ENCODE measurements around the gene CCDC34.

DNA sequence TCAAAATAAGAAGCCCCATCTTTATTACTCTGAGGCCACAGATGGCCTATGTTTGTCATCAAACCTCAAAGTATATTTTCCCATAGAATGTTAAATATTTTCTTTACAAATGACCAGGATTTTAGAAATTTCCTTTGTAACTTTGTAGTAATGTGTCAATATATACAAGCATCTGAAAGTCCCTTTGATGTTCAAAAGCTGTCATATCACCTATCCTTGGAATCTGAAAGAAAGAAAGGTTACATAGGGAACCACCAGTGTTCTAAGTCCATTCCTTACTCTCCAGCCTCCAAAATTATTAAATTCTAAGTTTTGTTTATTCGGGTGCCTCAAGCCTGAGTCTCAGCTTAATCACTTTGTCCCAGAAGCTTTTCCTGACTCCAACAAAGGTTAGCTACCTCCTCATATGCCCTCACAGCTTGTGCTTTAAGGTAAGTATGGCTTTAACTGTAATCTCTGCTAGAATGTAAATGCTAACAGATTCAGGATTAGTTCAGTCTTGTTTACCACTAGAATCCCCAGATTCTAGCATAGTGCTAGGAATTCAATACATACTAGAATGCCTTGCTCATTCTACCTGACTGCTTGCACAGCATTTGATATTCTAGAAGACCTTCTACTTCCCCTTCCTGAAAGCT, 32.3 kb downstream of the CCDC34 start:
- TF ChIP-seq, protein P1, sequence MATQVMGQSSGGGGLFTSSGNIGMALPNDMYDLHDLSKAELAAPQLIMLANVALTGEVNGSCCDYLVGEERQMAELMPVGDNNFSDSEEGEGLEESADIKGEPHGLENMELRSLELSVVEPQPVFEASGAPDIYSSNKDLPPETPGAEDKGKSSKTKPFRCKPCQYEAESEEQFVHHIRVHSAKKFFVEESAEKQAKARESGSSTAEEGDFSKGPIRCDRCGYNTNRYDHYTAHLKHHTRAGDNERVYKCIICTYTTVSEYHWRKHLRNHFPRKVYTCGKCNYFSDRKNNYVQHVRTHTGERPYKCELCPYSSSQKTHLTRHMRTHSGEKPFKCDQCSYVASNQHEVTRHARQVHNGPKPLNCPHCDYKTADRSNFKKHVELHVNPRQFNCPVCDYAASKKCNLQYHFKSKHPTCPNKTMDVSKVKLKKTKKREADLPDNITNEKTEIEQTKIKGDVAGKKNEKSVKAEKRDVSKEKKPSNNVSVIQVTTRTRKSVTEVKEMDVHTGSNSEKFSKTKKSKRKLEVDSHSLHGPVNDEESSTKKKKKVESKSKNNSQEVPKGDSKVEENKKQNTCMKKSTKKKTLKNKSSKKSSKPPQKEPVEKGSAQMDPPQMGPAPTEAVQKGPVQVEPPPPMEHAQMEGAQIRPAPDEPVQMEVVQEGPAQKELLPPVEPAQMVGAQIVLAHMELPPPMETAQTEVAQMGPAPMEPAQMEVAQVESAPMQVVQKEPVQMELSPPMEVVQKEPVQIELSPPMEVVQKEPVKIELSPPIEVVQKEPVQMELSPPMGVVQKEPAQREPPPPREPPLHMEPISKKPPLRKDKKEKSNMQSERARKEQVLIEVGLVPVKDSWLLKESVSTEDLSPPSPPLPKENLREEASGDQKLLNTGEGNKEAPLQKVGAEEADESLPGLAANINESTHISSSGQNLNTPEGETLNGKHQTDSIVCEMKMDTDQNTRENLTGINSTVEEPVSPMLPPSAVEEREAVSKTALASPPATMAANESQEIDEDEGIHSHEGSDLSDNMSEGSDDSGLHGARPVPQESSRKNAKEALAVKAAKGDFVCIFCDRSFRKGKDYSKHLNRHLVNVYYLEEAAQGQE (IDR thresholded peaks at IDR 0.05) = no peak
- TF ChIP-seq, protein P2, sequence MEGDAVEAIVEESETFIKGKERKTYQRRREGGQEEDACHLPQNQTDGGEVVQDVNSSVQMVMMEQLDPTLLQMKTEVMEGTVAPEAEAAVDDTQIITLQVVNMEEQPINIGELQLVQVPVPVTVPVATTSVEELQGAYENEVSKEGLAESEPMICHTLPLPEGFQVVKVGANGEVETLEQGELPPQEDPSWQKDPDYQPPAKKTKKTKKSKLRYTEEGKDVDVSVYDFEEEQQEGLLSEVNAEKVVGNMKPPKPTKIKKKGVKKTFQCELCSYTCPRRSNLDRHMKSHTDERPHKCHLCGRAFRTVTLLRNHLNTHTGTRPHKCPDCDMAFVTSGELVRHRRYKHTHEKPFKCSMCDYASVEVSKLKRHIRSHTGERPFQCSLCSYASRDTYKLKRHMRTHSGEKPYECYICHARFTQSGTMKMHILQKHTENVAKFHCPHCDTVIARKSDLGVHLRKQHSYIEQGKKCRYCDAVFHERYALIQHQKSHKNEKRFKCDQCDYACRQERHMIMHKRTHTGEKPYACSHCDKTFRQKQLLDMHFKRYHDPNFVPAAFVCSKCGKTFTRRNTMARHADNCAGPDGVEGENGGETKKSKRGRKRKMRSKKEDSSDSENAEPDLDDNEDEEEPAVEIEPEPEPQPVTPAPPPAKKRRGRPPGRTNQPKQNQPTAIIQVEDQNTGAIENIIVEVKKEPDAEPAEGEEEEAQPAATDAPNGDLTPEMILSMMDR (IDR thresholded peaks at IDR 0.05; ENCODE audit: low read depth, low read length, missing input control) = no peak
- TF ChIP-seq, protein P3, sequence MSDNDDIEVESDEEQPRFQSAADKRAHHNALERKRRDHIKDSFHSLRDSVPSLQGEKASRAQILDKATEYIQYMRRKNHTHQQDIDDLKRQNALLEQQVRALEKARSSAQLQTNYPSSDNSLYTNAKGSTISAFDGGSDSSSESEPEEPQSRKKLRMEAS (IDR thresholded peaks at IDR 0.05) = no peak
- no peak for TF ChIP-seq SP1 (IDR thresholded peaks at IDR 0.05)
- no peak for TF ChIP-seq TAF1 (conservative IDR thresholded peaks at IDR 0.05)
- TF ChIP-seq HNF4G (IDR thresholded peaks at IDR 0.05) = no peak
- TF ChIP-seq ATF3 (IDR thresholded peaks at IDR 0.05) = no peak
- no peak for TF ChIP-seq FOXA1 (IDR thresholded peaks at IDR 0.05)
- no peak for TF ChIP-seq RAD21 (IDR thresholded peaks at IDR 0.05)
- TF ChIP-seq YY1 (IDR thresholded peaks at IDR 0.05) = no peak
- no peak for TF ChIP-seq RXRA (IDR thresholded peaks at IDR 0.05)
- TF ChIP-seq EGR1 (IDR thresholded peaks at IDR 0.05; ENCODE audit: low read depth in 2 of 2) = no peak

All from liver (tissue), 3 donors.